HepG2 (cell line): ENCODE data around the gene LRRC45. TPM values are rescaled to one million over a fixed set of nuclear protein-coding genes. Genes with fewer than 3 reads are reported as not detected.

Experiments
- ARID3A ChIP-seq: IDR thresholded peaks from 2 replicates; pipeline ENCODE4 v1.6.1; 2012; ENCODE audit warnings: low read depth, low read length, improper control_type of control experiment
- CBX2 ChIP-seq, 2 experiments: fragments of 200-600 bp in 1 of 2; sonication (generic); formaldehyde crosslinking in 1 of 2; IDR thresholded peaks; 2 replicates each; pipeline versions ENCODE4 v1.7.0 to v1.8.1; 2018 to 2022; ENCODE audit warnings: low read depth in 2 of 2, low read length in 1 of 2, mild to moderate bottlenecking in 1 of 2, missing genetic modification reagents in 1 of 2
- ELF1 ChIP-seq: sonication (generic); formaldehyde crosslinking; IDR thresholded peaks from 2 replicates; pipeline ENCODE4 v1.4.0; 2020; ENCODE audit warnings: missing genetic modification reagents
- HINFP ChIP-seq: sonication (generic); formaldehyde crosslinking; IDR thresholded peaks from 2 replicates; pipeline ENCODE4 v1.4.0; 2020; ENCODE audit warnings: low read depth, mild to moderate bottlenecking, missing genetic modification reagents
- JUND ChIP-seq: sonication (generic); formaldehyde crosslinking; IDR thresholded peaks from 2 replicates; pipeline ENCODE4 v1.8.0; 2022; ENCODE audit warnings: mild to moderate bottlenecking, missing genetic modification reagents
- PHF21A ChIP-seq: sonication (generic); formaldehyde crosslinking; IDR thresholded peaks from 2 replicates; pipeline ENCODE4 v1.5.0; 2020; ENCODE audit warnings: mild to moderate bottlenecking, missing genetic modification reagents
- PRDM4 ChIP-seq: sonication (generic); formaldehyde crosslinking; IDR thresholded peaks from 2 replicates; pipeline ENCODE4 v1.9.0; 2021; ENCODE audit warnings: missing genetic modification reagents, borderline replicate concordance
- RERE ChIP-seq: IDR thresholded peaks from 2 replicates; pipeline ENCODE4 v1.6.1; 2016; ENCODE audit warnings: low read depth, missing genetic modification reagents, missing compliant biosample characterization
- SUZ12 ChIP-seq: fragments of 150-350 bp; IDR thresholded peaks from 2 replicates; pipeline ENCODE4 v1.6.1; 2014; ENCODE audit warnings: low read depth, low read length
- U2AF2 ChIP-seq: fragments of 200-400 bp; formaldehyde crosslinking; IDR thresholded peaks from 2 replicates; pipeline ENCODE4 v1.6.1; 2017; ENCODE audit warnings: low read depth, mild to moderate bottlenecking, low read length
- XBP1 ChIP-seq: sonication (generic); formaldehyde crosslinking; IDR thresholded peaks from 2 replicates; pipeline ENCODE4 v1.5.0; 2020; ENCODE audit warnings: missing genetic modification reagents
- ZBTB3 ChIP-seq: sonication (generic); formaldehyde crosslinking; IDR thresholded peaks from 2 replicates; pipeline ENCODE4 v1.4.0; 2020; ENCODE audit warnings: low read depth, mild to moderate bottlenecking, moderate library complexity, missing genetic modification reagents, borderline replicate concordance
- ZNF124 ChIP-seq: sonication (generic); formaldehyde crosslinking; IDR thresholded peaks from 2 replicates; pipeline ENCODE4 v1.4.0; 2020; ENCODE audit warnings: missing genetic modification reagents
- ZNF30 ChIP-seq: sonication (generic); formaldehyde crosslinking; IDR thresholded peaks from 2 replicates; pipeline ENCODE4 v1.5.0; 2020; ENCODE audit warnings: mild to moderate bottlenecking, missing genetic modification reagents
- ZNF576 ChIP-seq: sonication (generic); formaldehyde crosslinking; IDR thresholded peaks from 2 replicates; pipeline ENCODE4 v1.4.0; 2020; ENCODE audit warnings: mild to moderate bottlenecking, missing genetic modification reagents
- ZNF746 ChIP-seq: sonication (generic); formaldehyde crosslinking; IDR thresholded peaks from 2 replicates; pipeline ENCODE4 v1.8.0; 2022; ENCODE audit warnings: mild to moderate bottlenecking, missing genetic modification reagents
- polyA plus RNA-seq, 8 experiments: library from polyadenylated mRNA; depleted of rRNA in 3 of 8; stranded (reverse) in 7 of 8; unstranded in 1 of 8; fragments of >200 nt; fragmentation: Illumina TruSeq in 4 of 8; extraction: Trizol in 4 of 8; gene quantifications; 2 replicates each; pipeline versions ENCODE4 v1.2.1 to v1.2.3, GENCODE V29; 2011 to 2016; ENCODE audit warnings: low read depth in 4 of 8, missing spikeins in 1 of 8, mixed read lengths in 1 of 8; ENCODE audit not compliant: insufficient read depth in 1 of 8
- total RNA-seq, 5 experiments: library from RNA; depleted of rRNA; stranded (reverse); fragments of >200 nt; fragmentation: Illumina TruSeq; extraction: Trizol; gene quantifications; 2 replicates each; pipeline ENCODE4 v1.2.3, GENCODE V29; 2016; ENCODE audit warnings: low read depth in 1 of 5

LRRC45 gene
- total and polyA plus RNA-seq, 2 of the 13 experiments (the other 11 are each of a cell fraction or from before 2014, with no cell fraction given) = 11.6 to 48.1 TPM

GRCh38 chr17:82037092-82037888 lies 14.2 kb downstream of the LRRC45 start, which contains the start of gene DCXR (continued):
- TF ChIP-seq ZNF30 (CRISPR knock-in tag) = peak; percentile 53; the same call in 1 of the 2 replicates
- TF ChIP-seq HINFP (CRISPR knock-in tag) = 0 out of 2 replicates have a peak, but pooled peaks have one; percentile 23
- no peak for TF ChIP-seq SUZ12
- peak; percentile 88 for TF ChIP-seq PHF21A
- peak; percentile 43; the same call in 1 of the 2 replicates for TF ChIP-seq JUND (CRISPR knock-in tag)
- 0 out of 2 replicates have a peak, but pooled peaks have one; percentile 31 for TF ChIP-seq RERE (CRISPR knock-in tag)
- peak; percentile 75 for TF ChIP-seq ELF1 (CRISPR knock-in tag)
- TF ChIP-seq XBP1 (CRISPR knock-in tag) = no peak
- TF ChIP-seq U2AF2 = no peak
- TF ChIP-seq ZBTB3 (CRISPR knock-in tag) = no peak; the same call in 1 of the 2 replicates
- TF ChIP-seq PRDM4 (CRISPR knock-in tag) = no peak
- peak; percentile 47; the same call in 1 of the 2 replicates for TF ChIP-seq ZNF746
- no peak for TF ChIP-seq CBX2 (IDR thresholded peaks at IDR 0.05; ENCODE audit: low read depth, low read length)
- TF ChIP-seq CBX2 (CRISPR knock-in tag; IDR thresholded peaks at IDR 0.05; ENCODE audit: low read depth) = no peak
- no peak; the same call in 1 of the 2 replicates for TF ChIP-seq ZNF576 (CRISPR knock-in tag)
- TF ChIP-seq ZNF124 (CRISPR knock-in tag) = peak; percentile 77; the same call in 1 of the 2 replicates
- 0 out of 2 replicates have a peak, but pooled peaks have one; percentile 11 for TF ChIP-seq ARID3A
